BE2C (cell line): ENCODE results near the gene MAPK4.

ENCODE experiments used
- DNase-seq: peaks from one replicate; pipeline ENCODE4 v3.0.0-alpha.2; 2020
- H3K27me3 ChIP-seq: fragments of 250-450 bp; sonication (Bioruptor Pico); 2 replicates; pipeline ENCODE4 v1.5.1; 2020; ENCODE audit warnings: mild to moderate bottlenecking
- H3K36me3 ChIP-seq: fragments of 250-450 bp; sonication (Bioruptor Pico); 2 replicates; pipeline ENCODE4 v1.5.1; 2020; ENCODE audit warnings: mild to moderate bottlenecking
- H3K4me1 ChIP-seq: fragments of 250-450 bp; sonication (Bioruptor Pico); 2 replicates; pipeline ENCODE4 v1.5.1; 2020
- H3K4me3 ChIP-seq: 2 replicates; pipeline ENCODE4 v1.5.1; 2011; ENCODE audit warnings: low read depth, low read length
- H3K9me3 ChIP-seq: fragments of 250-450 bp; sonication (Bioruptor Pico); 2 replicates; pipeline ENCODE4 v1.5.1; 2020
- TF ChIP-seq, protein P1 (sequence below): IDR thresholded peaks from 2 replicates; pipeline ENCODE4 v1.5.1; 2012; ENCODE audit warnings: mild to moderate bottlenecking, low read depth, low read length

The MAPK4 gene

DNA sequence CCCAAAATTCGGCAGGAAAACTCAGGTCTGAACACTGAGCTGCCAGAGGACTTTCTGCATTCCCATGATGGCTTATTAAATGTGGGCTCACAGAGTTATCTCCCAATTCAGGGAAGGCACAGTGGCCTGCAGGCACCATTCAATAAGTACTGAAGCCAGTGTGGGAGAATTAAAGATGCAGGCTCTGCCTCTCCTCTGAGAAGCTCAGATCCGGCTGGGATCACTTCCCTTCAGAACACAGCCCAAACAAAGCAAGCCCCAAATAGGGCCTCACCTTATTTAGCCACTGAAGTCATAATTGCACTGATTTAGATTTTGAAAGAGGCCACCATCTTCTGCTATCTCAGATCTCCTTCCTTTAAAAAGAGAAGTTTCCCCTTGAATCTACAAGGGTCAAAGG lies 94.3 kb downstream of the MAPK4 start:
- DNase-seq: no peak
- H3K4me1 ChIP-seq: no peaks in the 10 kb centered on the region
- H3K27me3 ChIP-seq: no peaks in the 10 kb centered on the region
- no peaks in the 10 kb centered on the region for H3K36me3 ChIP-seq
- no peak overlapping the region for H3K4me3 ChIP-seq
- TF ChIP-seq, protein P1, sequence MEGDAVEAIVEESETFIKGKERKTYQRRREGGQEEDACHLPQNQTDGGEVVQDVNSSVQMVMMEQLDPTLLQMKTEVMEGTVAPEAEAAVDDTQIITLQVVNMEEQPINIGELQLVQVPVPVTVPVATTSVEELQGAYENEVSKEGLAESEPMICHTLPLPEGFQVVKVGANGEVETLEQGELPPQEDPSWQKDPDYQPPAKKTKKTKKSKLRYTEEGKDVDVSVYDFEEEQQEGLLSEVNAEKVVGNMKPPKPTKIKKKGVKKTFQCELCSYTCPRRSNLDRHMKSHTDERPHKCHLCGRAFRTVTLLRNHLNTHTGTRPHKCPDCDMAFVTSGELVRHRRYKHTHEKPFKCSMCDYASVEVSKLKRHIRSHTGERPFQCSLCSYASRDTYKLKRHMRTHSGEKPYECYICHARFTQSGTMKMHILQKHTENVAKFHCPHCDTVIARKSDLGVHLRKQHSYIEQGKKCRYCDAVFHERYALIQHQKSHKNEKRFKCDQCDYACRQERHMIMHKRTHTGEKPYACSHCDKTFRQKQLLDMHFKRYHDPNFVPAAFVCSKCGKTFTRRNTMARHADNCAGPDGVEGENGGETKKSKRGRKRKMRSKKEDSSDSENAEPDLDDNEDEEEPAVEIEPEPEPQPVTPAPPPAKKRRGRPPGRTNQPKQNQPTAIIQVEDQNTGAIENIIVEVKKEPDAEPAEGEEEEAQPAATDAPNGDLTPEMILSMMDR: no peak
- H3K9me3 ChIP-seq: no peaks in the 10 kb centered on the region

DNA sequence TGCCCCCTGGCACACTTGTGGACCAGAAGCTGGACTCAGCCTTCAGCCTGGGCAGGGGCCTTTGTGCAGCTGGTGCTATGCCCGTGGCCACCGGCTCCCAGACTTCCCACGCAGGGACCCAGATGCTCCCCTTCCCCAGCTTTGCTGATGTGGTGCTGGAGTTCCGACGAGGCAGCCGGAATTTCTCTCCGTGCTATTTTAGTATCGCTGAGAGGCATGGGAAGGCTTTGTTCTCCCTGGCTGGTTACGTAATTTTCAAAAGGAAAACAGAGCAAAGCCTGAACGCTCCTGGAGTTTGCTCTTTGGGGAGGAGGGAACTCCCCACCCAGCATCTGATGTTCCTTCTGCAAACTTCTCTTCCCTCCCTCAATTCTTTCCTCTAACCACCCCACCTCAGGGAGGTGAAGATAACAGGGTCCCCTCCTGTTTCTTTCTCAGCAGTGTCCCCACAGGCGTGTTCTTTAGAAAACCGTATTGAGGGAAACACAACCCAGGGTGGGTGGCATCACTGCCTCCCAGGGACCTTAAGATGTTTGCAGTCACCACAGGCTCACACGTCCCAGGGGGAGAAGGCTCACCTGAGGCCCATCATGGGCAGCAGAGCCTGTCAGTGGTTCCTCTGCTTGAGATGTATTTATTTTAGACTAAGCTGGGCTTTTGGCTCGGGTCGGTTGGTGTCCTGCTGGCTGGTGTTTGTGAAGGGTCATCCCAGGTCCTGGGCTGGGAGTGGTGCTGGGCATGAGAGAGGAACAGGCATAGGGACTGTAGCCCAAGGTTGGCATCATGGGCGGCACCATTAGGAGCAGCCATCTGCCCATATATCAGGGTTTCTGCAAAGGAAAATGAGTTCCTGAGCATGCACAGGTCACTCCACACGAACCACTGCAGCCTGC lies 95.0 kb downstream of the MAPK4 start:
- Histone ChIP-seq H3K36me3 (no peaks in the 10 kb centered on the region), H3K4me1 (no peaks in the 10 kb centered on the region), H3K27me3 (no peaks in the 10 kb centered on the region), H3K4me3 (no peak overlapping the region), H3K9me3 (no peaks in the 10 kb centered on the region)
- DNase-seq: no peak
- TF ChIP-seq, protein P1: no peak

DNA sequence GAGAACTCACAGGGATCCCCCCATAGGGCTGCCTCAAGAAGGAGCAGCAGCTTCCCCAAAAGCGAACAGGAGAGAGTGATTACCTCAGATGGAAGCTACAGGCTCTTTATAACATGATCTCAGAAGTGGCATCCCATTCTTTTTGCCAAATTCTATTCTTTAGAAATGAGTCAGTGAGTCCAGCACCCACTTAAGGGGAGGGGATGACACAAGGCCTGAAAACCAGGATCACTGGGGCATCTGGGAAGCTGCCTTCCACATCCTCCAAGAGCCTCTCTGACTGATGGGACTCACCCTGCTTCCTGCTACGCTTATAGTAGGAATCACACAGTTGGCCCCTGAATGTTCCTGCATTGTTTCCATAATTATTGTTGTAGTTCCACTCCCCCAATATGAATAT lies 96.5 kb downstream of the MAPK4 start:
- TF ChIP-seq, protein P1: no peak
- Histone ChIP-seq H3K4me1 (no peaks in the 10 kb centered on the region), H3K36me3 (no peaks in the 10 kb centered on the region), H3K4me3 (no peak overlapping the region), H3K27me3 (no peaks in the 10 kb centered on the region), H3K9me3 (no peaks in the 10 kb centered on the region)
- DNase-seq: no peak

DNA sequence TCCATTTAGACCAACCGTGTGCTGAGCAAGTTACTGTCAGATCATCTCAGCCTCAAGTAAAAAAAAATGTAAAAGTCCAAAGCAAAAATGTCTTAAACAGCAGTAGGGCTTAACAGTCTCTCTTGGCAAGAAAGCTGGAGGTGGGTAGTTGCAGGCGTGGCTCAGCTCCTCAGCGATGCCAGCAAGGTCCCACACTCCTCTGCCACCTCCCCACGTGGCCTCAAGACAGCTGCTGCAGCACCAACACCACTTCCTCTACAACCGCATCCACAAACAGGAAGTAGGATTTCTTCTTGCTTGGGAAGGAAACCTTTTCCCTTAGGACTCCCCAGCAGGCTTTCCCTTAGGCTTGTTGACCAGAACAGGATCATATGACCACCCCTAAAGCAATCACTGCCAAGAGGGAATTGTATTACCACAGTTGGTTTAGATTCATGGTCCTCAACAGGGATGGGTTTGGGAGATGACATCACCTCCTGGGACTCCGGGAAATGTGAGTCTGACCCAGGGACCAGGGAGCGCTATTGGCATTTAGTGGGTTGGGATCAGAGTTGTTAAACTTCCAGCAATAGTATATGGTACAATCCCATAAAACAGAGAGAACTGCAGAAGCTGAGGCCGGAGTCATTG lies 97.1 kb downstream of the MAPK4 start:
- no peak for DNase-seq
- no peaks in the 10 kb centered on the region for H3K4me1 ChIP-seq
- TF ChIP-seq, protein P1: no peak
- H3K27me3 ChIP-seq: no peaks in the 10 kb centered on the region
- H3K36me3 ChIP-seq: no peaks in the 10 kb centered on the region
- no peaks in the 10 kb centered on the region for H3K9me3 ChIP-seq
- no peak overlapping the region for H3K4me3 ChIP-seq

DNA sequence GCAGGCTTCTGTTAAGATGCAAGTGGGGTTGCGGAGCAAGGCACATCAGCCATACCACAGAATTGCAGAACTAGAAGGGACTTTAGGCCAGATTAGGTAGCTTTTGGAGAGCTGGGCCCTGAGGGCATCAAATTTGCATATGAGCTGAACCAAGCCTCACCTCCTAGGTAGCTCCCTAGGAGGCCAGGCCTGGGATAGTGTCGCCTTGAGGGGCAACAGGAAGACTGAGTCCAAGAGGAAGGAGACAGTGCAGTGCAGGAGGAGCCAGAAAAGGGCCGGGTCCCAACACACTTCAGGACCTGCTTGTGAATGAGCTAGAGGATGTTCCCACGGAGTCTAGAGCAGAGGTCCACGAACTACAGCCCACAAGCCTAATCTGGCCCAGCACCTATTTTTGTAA lies 98.7 kb downstream of the MAPK4 start:
- Histone ChIP-seq H3K36me3 (no peaks in the 10 kb centered on the region), H3K4me3 (no peak overlapping the region), H3K27me3 (no peaks in the 10 kb centered on the region), H3K4me1 (no peaks in the 10 kb centered on the region), H3K9me3 (no peaks in the 10 kb centered on the region)
- DNase-seq: no peak
- TF ChIP-seq, protein P1: no peak
